DMS79 (cell line): ENCODE measurements around the gene REXO5.

Experiments used
- DNase-seq: peaks from one replicate; lab custom pipeline; 2025; lab: John Stamatoyannopoulos, UW

REXO5 gene

GRCh38 chr16:20874088-20874581 is 67.8 kb downstream of the REXO5 start:
- no peak for DNase-seq

- DNase-seq, result no peak
Observed at GRCh38 chr16:20875355-20875650, 69.0 kb downstream of the REXO5 start.

GRCh38 chr16:20878682-20879147 is 72.4 kb downstream of the REXO5 start:
- no peak for DNase-seq

GRCh38 chr16:20879175-20880040 is 73.1 kb downstream of the REXO5 start:
- no peak for DNase-seq

GRCh38 chr16:20880867-20881502 is 74.7 kb downstream of the REXO5 start:
- no peak for DNase-seq

- DNase-seq, result no peak
Observed at GRCh38 chr16:20881503-20881878, 75.2 kb downstream of the REXO5 start.

GRCh38 chr16:20883554-20884239 is 77.4 kb downstream of the REXO5 start:
- no peak for DNase-seq

- DNase-seq, result no peak
Observed at GRCh38 chr16:20884240-20884556, 77.9 kb downstream of the REXO5 start.

GRCh38 chr16:20886320-20886719 is 80.0 kb downstream of the REXO5 start:
- DNase-seq, result no peak

GRCh38 chr16:20887207-20887606 is 80.9 kb downstream of the REXO5 start:
- no peak for DNase-seq

GRCh38 chr16:20889625-20890275 is 83.4 kb downstream of the REXO5 start:
- no peak for DNase-seq

- DNase-seq, result no peak
Observed at GRCh38 chr16:20894388-20894787, 88.1 kb downstream of the REXO5 start.

- DNase-seq, result no peak
Observed at GRCh38 chr16:20897253-20897897, 91.0 kb downstream of the REXO5 start.

- DNase-seq, result no peak
Observed at GRCh38 chr16:20897922-20898321, 91.6 kb downstream of the REXO5 start.

GRCh38 chr16:20899071-20899470 is 92.7 kb downstream of the REXO5 start:
- DNase-seq, result no peak
